Esophagus mucosa (tissue), 1 donor: ENCODE results near the gene KIF16B. TPM values are rescaled to one million over a fixed set of nuclear protein-coding genes. Genes with fewer than 3 reads are reported as not detected.

ENCODE experiments used
- ATAC-seq: fragments of 200-7000 bp; cut with Tn5 transposase; one replicate; pipeline ENCODE4 v1.9.1; 2020
- total RNA-seq: library from RNA; stranded (reverse); gene quantifications from one replicate; pipeline ENCODE4 v1.2.4, GENCODE V29; 2023
- donor health status: DM: yes; HTN: yes; CAD: no.

The KIF16B gene
- 12.7 TPM for total RNA-seq

- ATAC-seq: peak; percentile 96
These were observed at the start of gene KIF16B for GRCh38 chr20:16573001-16573965. KIF16B (minus strand) TSS chr20:16573448; CDS start chr20:16573275, 173 bp downstream.

GRCh38 chr20:16622501-16622900 is 49.3 kb upstream of the KIF16B start:
- ATAC-seq: no peak

- no peak for ATAC-seq
These were observed 48.3 kb upstream of the KIF16B start for GRCh38 chr20:16621435-16622141.

- ATAC-seq: no peak
These were observed 47.7 kb upstream of the KIF16B start for GRCh38 chr20:16620961-16621360.

- ATAC-seq: no peak
These were observed 46.7 kb upstream of the KIF16B start for GRCh38 chr20:16619953-16620352.

- no peak for ATAC-seq
These were observed 43.8 kb upstream of the KIF16B start for GRCh38 chr20:16617056-16617455.

GRCh38 chr20:16616317-16616716 is 43.1 kb upstream of the KIF16B start:
- no peak for ATAC-seq

- peak; percentile 62 for ATAC-seq
These were observed 42.0 kb upstream of the KIF16B start for GRCh38 chr20:16615199-16615598.

- no peak for ATAC-seq
These were observed 40.7 kb upstream of the KIF16B start for GRCh38 chr20:16613954-16614353.

- ATAC-seq: no peak
These were observed 39.5 kb upstream of the KIF16B start for GRCh38 chr20:16612706-16613105.

GRCh38 chr20:16611817-16612216 is 38.6 kb upstream of the KIF16B start:
- no peak for ATAC-seq

GRCh38 chr20:16609066-16609465 is 35.8 kb upstream of the KIF16B start:
- ATAC-seq: no peak

GRCh38 chr20:16608277-16608650 is 35.0 kb upstream of the KIF16B start:
- no peak for ATAC-seq

- ATAC-seq: no peak
These were observed 34.4 kb upstream of the KIF16B start for GRCh38 chr20:16607364-16608276.

- ATAC-seq: no peak
These were observed 33.3 kb upstream of the KIF16B start for GRCh38 chr20:16606468-16607070.

- ATAC-seq: no peak
These were observed 27.8 kb upstream of the KIF16B start for GRCh38 chr20:16601047-16601446.

- ATAC-seq: no peak
These were observed 26.0 kb upstream of the KIF16B start for GRCh38 chr20:16599257-16599656.

- no peak for ATAC-seq
These were observed 23.7 kb upstream of the KIF16B start for GRCh38 chr20:16596991-16597390.

GRCh38 chr20:16596404-16596803 is 23.2 kb upstream of the KIF16B start:
- peak; percentile 64 for ATAC-seq

GRCh38 chr20:16595376-16595775 is 22.1 kb upstream of the KIF16B start:
- ATAC-seq: no peak

GRCh38 chr20:16590041-16590633 is 16.9 kb upstream of the KIF16B start:
- no peak for ATAC-seq

- ATAC-seq: no peak
These were observed 16.4 kb upstream of the KIF16B start for GRCh38 chr20:16589623-16590022.
